ENCODE measurements around the gene ZNF280A.

- TF ChIP-seq ETS1 (conservative IDR thresholded peaks at IDR 0.05; ENCODE audit: control insufficient read depth, low read depth, low read length) (no peak), CBX3 (IDR thresholded peaks at IDR 0.05; ENCODE audit: borderline replicate concordance in 1 of 2, low read length in 2 of 2) (no peak), EZH2 (IDR thresholded peaks at IDR 0.05; ENCODE audit: borderline replicate concordance, low read depth, low read length) (no peak), E2F3 (CRISPR knock-in tag; IDR thresholded peaks at IDR 0.05) (no peak), ZNF707 (CRISPR knock-in tag; conservative IDR thresholded peaks at IDR 0.05) (no peak)
Observed at GRCh38 chr22:22533417-22533816, 13.3 kb upstream of the ZNF280A start.

Measured in K562 (cell line).